Measurements from ENCODE around the gene DCAF5. TPM values are rescaled to one million over a fixed set of nuclear protein-coding genes. Genes with fewer than 3 reads are reported as not detected.
A peak's percentile ranks its signal among the peaks of the same experiment; 100 is the strongest.

DCAF5 gene
- total and polyA plus RNA-seq, 4 donors = 29.3 to 51.1 (median 39.2) TPM

- WGBS (ENCODE audit: insufficient coverage) = 50% methylated on average over 1 of the region's 3 CpGs
- no peaks in the 10 kb centered on the region for H3K27me3 ChIP-seq (ENCODE audit: control insufficient read depth, insufficient read depth, low read length)
- H3K9me3 ChIP-seq (ENCODE audit: control insufficient read depth, insufficient read depth, low read length) = no peaks in the 10 kb centered on the region
- no peak overlapping the region for H3K4me3 ChIP-seq (ENCODE audit: low read depth, low read length)
- peaks cover 3% of the 10 kb centered on the region for H3K36me3 ChIP-seq (ENCODE audit: control insufficient read depth, insufficient read depth, low read length)
- no peak for DNase-seq (ENCODE audit: low read depth in 4 of 6, low spot score in 6 of 6)
- H3K27ac ChIP-seq (ENCODE audit: low read depth, low read length) = no peak overlapping the region
- H3K4me1 ChIP-seq (ENCODE audit: control insufficient read depth, insufficient read depth, low read length) = peaks cover 31% of the 10 kb centered on the region
Measured at GRCh38 chr14:69048456-69048855, 104.5 kb downstream of the DCAF5 start.

GRCh38 chr14:69047255-69047654, 105.7 kb downstream of the DCAF5 start:
- 100% methylated on average over 1 of the region's 1 CpG for WGBS (ENCODE audit: insufficient coverage)
- peak overlapping the region; percentile 63 for H3K27ac ChIP-seq (ENCODE audit: low read depth, low read length)
- H3K4me1 ChIP-seq (ENCODE audit: control insufficient read depth, insufficient read depth, low read length) = peaks cover 36% of the 10 kb centered on the region

DNA sequence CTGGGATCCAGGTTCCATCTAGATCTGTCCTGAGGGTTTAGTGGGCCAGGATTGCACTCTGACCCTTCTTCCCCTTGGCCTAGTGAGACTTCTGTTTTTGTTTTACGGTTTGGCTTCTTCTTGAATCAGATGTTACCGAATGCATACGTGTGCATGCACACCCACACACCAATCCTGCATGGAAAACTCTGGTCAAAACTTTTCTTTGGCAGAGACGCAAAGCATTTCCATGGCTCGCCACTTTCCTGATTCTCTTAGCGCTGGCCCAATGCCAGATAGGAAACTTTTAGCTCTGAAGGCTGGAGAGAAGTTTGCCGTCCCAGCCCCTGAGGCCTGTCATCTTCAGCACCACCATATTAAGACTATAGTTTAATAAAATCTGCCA, 106.5 kb downstream of the DCAF5 start:
- Histone ChIP-seq H3K36me3 (ENCODE audit: control insufficient read depth, insufficient read depth, low read length) (no peaks in the 10 kb centered on the region), H3K4me1 (ENCODE audit: control insufficient read depth, insufficient read depth, low read length) (peaks cover 38% of the 10 kb centered on the region), H3K9me3 (ENCODE audit: control insufficient read depth, insufficient read depth, low read length) (no peaks in the 10 kb centered on the region), H3K4me3 (ENCODE audit: low read depth, low read length) (no peak overlapping the region), H3K27me3 (ENCODE audit: control insufficient read depth, insufficient read depth, low read length) (no peaks in the 10 kb centered on the region), H3K27ac (ENCODE audit: low read depth, low read length) (peak overlapping the region; percentile 63)
- DNase-seq (ENCODE audit: low read depth in 4 of 6, low spot score in 6 of 6) = peak in 1 of 6 donors; percentile 74
- 40% methylated on average over 6 of the region's 7 CpGs for WGBS (ENCODE audit: insufficient coverage)

More at GRCh38 chr14:69047255-69047654, 105.7 kb downstream of the DCAF5 start:
- H3K4me3 ChIP-seq (ENCODE audit: low read depth, low read length) = no peak overlapping the region
- DNase-seq (ENCODE audit: low read depth in 4 of 6, low spot score in 6 of 6) = no peak
- H3K36me3 ChIP-seq (ENCODE audit: control insufficient read depth, insufficient read depth, low read length) = peaks cover 2% of the 10 kb centered on the region
- no peaks in the 10 kb centered on the region for H3K27me3 ChIP-seq (ENCODE audit: control insufficient read depth, insufficient read depth, low read length)
- no peaks in the 10 kb centered on the region for H3K9me3 ChIP-seq (ENCODE audit: control insufficient read depth, insufficient read depth, low read length)

DNA sequence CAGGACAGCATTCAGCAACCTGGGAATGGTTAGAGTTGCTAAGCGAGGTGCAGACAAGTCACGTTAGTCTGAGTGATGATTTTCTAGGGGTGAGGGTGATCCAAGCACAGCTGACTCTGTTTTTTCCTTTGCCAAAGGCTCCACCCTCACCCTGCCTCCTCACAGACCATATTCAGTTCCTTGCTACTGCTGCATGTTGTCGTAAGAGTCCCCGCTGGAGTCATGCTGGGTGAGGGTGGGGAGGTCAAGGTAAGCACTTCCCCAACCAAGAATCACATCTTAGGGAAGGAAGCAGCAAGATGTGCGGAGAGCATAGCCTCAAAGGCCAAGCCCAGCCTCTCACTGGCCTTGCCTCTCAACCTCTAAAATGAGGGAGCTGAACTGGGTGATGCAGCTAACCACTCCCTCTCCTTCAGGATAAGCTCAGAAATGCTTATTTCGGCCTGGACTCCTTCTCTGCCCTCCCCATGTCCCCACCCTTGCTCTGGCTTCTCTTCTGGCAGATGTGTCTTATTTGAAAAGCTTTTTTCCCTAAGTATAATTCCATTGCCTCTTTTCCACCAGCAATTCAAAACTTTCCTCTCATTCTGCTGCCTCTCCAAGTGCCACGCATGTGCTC, 107.0 kb downstream of the DCAF5 start:
- WGBS (ENCODE audit: insufficient coverage) = 74% methylated on average over 3 of the region's 7 CpGs
- DNase-seq (ENCODE audit: low read depth in 4 of 6, low spot score in 6 of 6) = peak in 2 of 6 donors; percentile 37 to 76
- Histone ChIP-seq H3K4me3 (ENCODE audit: low read depth, low read length) (no peak overlapping the region), H3K4me1 (ENCODE audit: control insufficient read depth, insufficient read depth, low read length) (peaks cover 38% of the 10 kb centered on the region), H3K27me3 (ENCODE audit: control insufficient read depth, insufficient read depth, low read length) (no peaks in the 10 kb centered on the region), H3K9me3 (ENCODE audit: control insufficient read depth, insufficient read depth, low read length) (no peaks in the 10 kb centered on the region), H3K36me3 (ENCODE audit: control insufficient read depth, insufficient read depth, low read length) (no peaks in the 10 kb centered on the region), H3K27ac (ENCODE audit: low read depth, low read length) (peak overlapping the region; percentile 63)

DNA sequence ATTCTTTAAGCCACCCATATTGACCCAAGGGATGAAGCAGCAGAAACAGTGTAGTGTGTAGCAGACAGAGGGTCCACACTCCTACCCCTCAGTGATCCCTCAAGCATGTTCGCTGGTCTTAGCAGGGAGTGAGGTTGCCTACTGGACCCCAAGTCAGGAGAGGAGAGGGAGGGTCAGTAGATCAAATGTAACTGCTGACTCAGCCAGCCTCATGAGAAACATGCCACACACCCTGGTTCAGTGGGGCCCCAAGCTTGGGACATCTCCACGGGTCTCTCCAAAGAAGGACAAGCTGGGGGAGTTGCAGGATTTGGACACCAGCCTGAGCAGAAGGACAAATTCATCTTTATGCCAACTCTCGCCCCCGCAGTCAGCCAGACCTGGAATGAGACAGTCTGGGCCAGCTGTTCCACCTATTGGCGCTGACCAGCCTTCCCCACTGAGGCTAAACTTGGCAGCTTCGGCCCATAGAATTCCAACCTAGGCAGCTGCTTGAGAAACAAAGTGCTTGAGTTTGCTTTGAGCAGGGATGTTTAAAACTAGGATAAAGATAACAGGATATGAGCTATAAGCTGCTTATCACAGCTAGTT, 107.9 kb downstream of the DCAF5 start:
- H3K9me3 ChIP-seq (ENCODE audit: control insufficient read depth, insufficient read depth, low read length) = no peaks in the 10 kb centered on the region
- H3K27me3 ChIP-seq (ENCODE audit: control insufficient read depth, insufficient read depth, low read length) = no peaks in the 10 kb centered on the region
- no peaks in the 10 kb centered on the region for H3K36me3 ChIP-seq (ENCODE audit: control insufficient read depth, insufficient read depth, low read length)
- H3K27ac ChIP-seq (ENCODE audit: low read depth, low read length) = peak overlapping the region; percentile 63
- peak in 1 of 6 donors; percentile 65 for DNase-seq (ENCODE audit: low read depth in 4 of 6, low spot score in 6 of 6)
- peaks cover 38% of the 10 kb centered on the region for H3K4me1 ChIP-seq (ENCODE audit: control insufficient read depth, insufficient read depth, low read length)
- WGBS (ENCODE audit: insufficient coverage) = 47% methylated on average over 4 of the region's 6 CpGs
- no peak overlapping the region for H3K4me3 ChIP-seq (ENCODE audit: low read depth, low read length)

GRCh38 chr14:69044296-69044695, 108.6 kb downstream of the DCAF5 start:
- Histone ChIP-seq H3K36me3 (ENCODE audit: control insufficient read depth, insufficient read depth, low read length) (no peaks in the 10 kb centered on the region), H3K27ac (ENCODE audit: low read depth, low read length) (peak overlapping the region; percentile 43), H3K4me3 (ENCODE audit: low read depth, low read length) (no peak overlapping the region), H3K4me1 (ENCODE audit: control insufficient read depth, insufficient read depth, low read length) (peaks cover 38% of the 10 kb centered on the region), H3K9me3 (ENCODE audit: control insufficient read depth, insufficient read depth, low read length) (no peaks in the 10 kb centered on the region), H3K27me3 (ENCODE audit: control insufficient read depth, insufficient read depth, low read length) (no peaks in the 10 kb centered on the region)
- DNase-seq (ENCODE audit: low read depth in 4 of 6, low spot score in 6 of 6) = no peak
- 100% methylated on average over 2 of the region's 2 CpGs for WGBS (ENCODE audit: insufficient coverage)

DNA sequence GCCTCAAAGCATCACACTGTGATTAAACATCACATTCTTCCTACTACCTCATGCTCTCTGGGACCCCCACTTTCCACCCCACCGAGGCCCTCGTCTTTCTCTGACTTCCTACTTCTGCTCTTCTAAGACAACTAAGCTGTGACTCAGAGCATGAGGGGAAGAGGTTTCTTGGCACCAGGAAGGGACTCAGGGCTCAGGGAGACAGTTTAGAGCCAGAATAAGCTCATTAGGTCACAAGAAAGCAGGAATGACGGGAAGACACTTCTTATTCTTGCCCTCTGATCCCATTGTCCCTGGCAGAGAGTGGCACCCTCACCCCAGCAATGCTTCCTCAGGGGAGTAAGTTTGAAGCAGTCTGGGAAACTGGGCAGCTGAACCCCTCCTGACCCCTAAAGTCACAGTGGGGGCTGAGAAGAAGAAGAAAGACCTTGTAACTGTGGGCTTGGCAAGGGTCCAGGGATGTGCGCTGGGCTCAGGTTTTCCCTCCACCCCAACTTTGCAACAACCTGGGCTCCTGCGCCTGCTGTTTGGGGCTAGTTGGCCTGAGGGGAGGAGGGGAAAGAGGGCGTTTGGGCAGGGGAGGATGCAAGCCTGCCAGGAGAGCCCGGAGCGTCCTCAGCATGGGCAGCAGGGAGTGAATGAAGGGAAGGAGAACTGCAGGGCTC, 109.2 kb downstream of the DCAF5 start:
- Histone ChIP-seq H3K4me1 (ENCODE audit: control insufficient read depth, insufficient read depth, low read length) (peaks cover 40% of the 10 kb centered on the region), H3K27me3 (ENCODE audit: control insufficient read depth, insufficient read depth, low read length) (no peaks in the 10 kb centered on the region), H3K9me3 (ENCODE audit: control insufficient read depth, insufficient read depth, low read length) (no peaks in the 10 kb centered on the region), H3K27ac (ENCODE audit: low read depth, low read length) (peak overlapping the region; percentile 43), H3K4me3 (ENCODE audit: low read depth, low read length) (no peak overlapping the region), H3K36me3 (ENCODE audit: control insufficient read depth, insufficient read depth, low read length) (no peaks in the 10 kb centered on the region)
- 81% methylated on average over 4 of the region's 8 CpGs for WGBS (ENCODE audit: insufficient coverage)
- peak in 1 of 6 donors; percentile 46 for DNase-seq (ENCODE audit: low read depth in 4 of 6, low spot score in 6 of 6)

- WGBS (ENCODE audit: insufficient coverage) = 49% methylated on average over 5 of the region's 10 CpGs
- Histone ChIP-seq H3K4me3 (ENCODE audit: low read depth, low read length) (no peak overlapping the region), H3K27me3 (ENCODE audit: control insufficient read depth, insufficient read depth, low read length) (no peaks in the 10 kb centered on the region), H3K27ac (ENCODE audit: low read depth, low read length) (peak overlapping the region; percentile 43), H3K4me1 (ENCODE audit: control insufficient read depth, insufficient read depth, low read length) (peaks cover 47% of the 10 kb centered on the region), H3K9me3 (ENCODE audit: control insufficient read depth, insufficient read depth, low read length) (no peaks in the 10 kb centered on the region), H3K36me3 (ENCODE audit: control insufficient read depth, insufficient read depth, low read length) (no peaks in the 10 kb centered on the region)
- DNase-seq (ENCODE audit: low read depth in 4 of 6, low spot score in 6 of 6) = no peak
Measured at GRCh38 chr14:69042787-69043444, 110.0 kb downstream of the DCAF5 start.

DNA sequence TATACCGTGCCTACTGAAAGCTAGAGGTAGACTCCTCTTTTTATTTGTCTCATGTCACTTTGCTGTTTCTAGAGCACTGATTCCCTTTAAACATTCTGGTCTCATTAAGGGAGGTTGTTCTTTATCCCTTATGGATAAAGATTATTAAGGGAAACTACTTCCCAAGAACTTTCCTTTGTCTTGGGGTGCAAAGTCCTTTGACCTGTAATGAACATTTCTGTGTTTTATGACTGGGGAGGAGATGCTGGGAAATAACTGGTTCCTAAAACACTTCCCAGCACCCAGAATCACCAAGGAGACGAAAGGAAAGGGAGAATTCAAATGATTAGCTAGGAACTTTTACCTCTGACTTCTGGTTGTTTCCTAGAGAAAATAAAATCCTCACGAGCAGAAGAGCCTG, 110.6 kb downstream of the DCAF5 start:
- Histone ChIP-seq H3K36me3 (ENCODE audit: control insufficient read depth, insufficient read depth, low read length) (no peaks in the 10 kb centered on the region), H3K9me3 (ENCODE audit: control insufficient read depth, insufficient read depth, low read length) (no peaks in the 10 kb centered on the region), H3K27me3 (ENCODE audit: control insufficient read depth, insufficient read depth, low read length) (no peaks in the 10 kb centered on the region), H3K4me1 (ENCODE audit: control insufficient read depth, insufficient read depth, low read length) (peaks cover 47% of the 10 kb centered on the region), H3K27ac (ENCODE audit: low read depth, low read length) (no peak overlapping the region), H3K4me3 (ENCODE audit: low read depth, low read length) (no peak overlapping the region)
- no peak for DNase-seq (ENCODE audit: low read depth in 4 of 6, low spot score in 6 of 6)
- WGBS (ENCODE audit: insufficient coverage) = no CpG with 5 or more reads among the region's 3 CpGs

Data from spinal cord (tissue), 10 donors.